Measurements from ENCODE around the gene SLC12A8. TPM values are rescaled to one million over a fixed set of nuclear protein-coding genes. Genes with fewer than 3 reads are reported as not detected.

Gene SLC12A8
- total and polyA plus RNA-seq, 10 of the 15 experiments (the other 5 are each of a cell fraction or from before 2014, with no cell fraction given): 2.5 to 71.6 (median 50.1) TPM

- no peak for TF ChIP-seq REST (IDR thresholded peaks at IDR 0.05; ENCODE audit: low read depth, low read length)
- no peak for TF ChIP-seq CEBPB (IDR thresholded peaks at IDR 0.05; ENCODE audit: borderline replicate concordance in 1 of 2, low read depth in 2 of 2, low read length in 2 of 2)
- no peak for TF ChIP-seq POLR2AphosphoS2 (IDR thresholded peaks at IDR 0.05; ENCODE audit: low read depth, low read length)
Measured at GRCh38 chr3:125037498-125038150, 174.9 kb downstream of the SLC12A8 start (continued).

GRCh38 chr3:125035217-125035616 is 177.3 kb downstream of the SLC12A8 start:
- Histone ChIP-seq H3K36me3 (ENCODE audit: control insufficient read depth in 2 of 2, insufficient read depth in 2 of 2, low read length in 1 of 2) (peaks cover 0 to 2% of the 10 kb centered on the region in 2 experiments; a peak in 2 of 4 replicates), H3K4me2 (ENCODE audit: control insufficient read depth, insufficient read depth) (no peak overlapping the region), H3K27me3 (replicated peaks in 1 of 2; ENCODE audit: control insufficient read depth in 2 of 2, insufficient read depth in 2 of 2, low read length in 1 of 2) (no peaks in the 10 kb centered on the region), H3K27ac (ENCODE audit: control insufficient read depth, insufficient read depth) (no peak overlapping the region), H3K79me2 (ENCODE audit: control insufficient read depth, insufficient read depth, low read length) (peaks cover 39% of the 10 kb centered on the region), H3K4me1 (ENCODE audit: control insufficient read depth, insufficient read depth, low read length) (peaks cover 11% of the 10 kb centered on the region), H3K9ac (ENCODE audit: control insufficient read depth, insufficient read depth, low read length) (no peak overlapping the region), H2AFZ (ENCODE audit: control insufficient read depth, low read depth, low read length) (no peak overlapping the region), H3K9me3 (replicated peaks; ENCODE audit: control insufficient read depth, insufficient read depth, low read length) (peaks cover 51% of the 10 kb centered on the region), H4K20me1 (ENCODE audit: control insufficient read depth, insufficient read depth) (no peaks in the 10 kb centered on the region), H3K4me3 (no peak overlapping the region)
- ChIA-PET RAD21 (ENCODE audit: unreplicated experiment) (interaction anchor here (1.6 kb wide), 1 partner anchor 102 kb away, joined by 4 read pairs; no protein-coding TSS in a partner anchor), SMC1A (ENCODE audit: uncharacterized antibody, unreplicated experiment) (interaction anchor here (0.9 to 1.6 kb wide), 6 partner anchors 17 to 354 kb away, joined by 3 to 5 read pairs (median 4); partner anchors contain the start of gene MUC13), CTCF (interaction anchor here (1.3 to 1.7 kb wide), 2 partner anchors 35 to 134 kb away, joined by 3 to 4 read pairs; no protein-coding TSS in a partner anchor), POLR2A (no interaction called here)
- FAIRE-seq: peak; percentile 49
- DNase-seq (ENCODE audit: low read depth, low spot score): peak; percentile 61
- peak; percentile 94 for ATAC-seq
- BruUV-seq (replicated peaks): no TSS peak
- intact Hi-C loops (cut with micrococcal nuclease; ENCODE audit: unreplicated experiment): no loop called here
- in situ Hi-C loops (cut with MboI): no loop called here
- WGBS (ENCODE audit: insufficient coverage, insufficient replicate concordance, low lambda C conversion rate, missing lambda C conversion rate): 17% methylated on average over 5 of the region's 5 CpGs
- 0 out of 2 replicates have a peak, but pooled peaks have one; percentile 47 for TF ChIP-seq TBL1XR1 (IDR thresholded peaks at IDR 0.05; ENCODE audit: low read depth, low read length)
- TF ChIP-seq CTCF (IDR thresholded peaks at IDR 0.05 in 2 of 3, conservative IDR thresholded peaks at IDR 0.05 in 1 of 3; ENCODE audit: control insufficient read depth in 2 of 3, extremely low read depth in 1 of 3, insufficient read depth in 1 of 3, low read depth in 3 of 3, low read length in 3 of 3): no peak
- peak; percentile 86; the same call in 1 of the 2 replicates for TF ChIP-seq RCOR1 (conservative IDR thresholded peaks at IDR 0.05; ENCODE audit: low read depth, low read length)
- peak; percentile 72 for TF ChIP-seq ZBED1 (IDR thresholded peaks at IDR 0.05; ENCODE audit: borderline replicate concordance)
- TF ChIP-seq SMC3 (IDR thresholded peaks at IDR 0.05; ENCODE audit: borderline replicate concordance, low read length): no peak; the same call in 1 of the 2 replicates
- peak; percentile 78; the same call in 1 of the 2 replicates for TF ChIP-seq MTA2 (IDR thresholded peaks at IDR 0.05; ENCODE audit: low read depth)
- TF ChIP-seq MYC (IDR thresholded peaks at IDR 0.05; ENCODE audit: insufficient read depth, insufficient read length, insufficient replicate concordance, low read length, severe bottlenecking): no peak
- no peak for TF ChIP-seq STAT3 (IDR thresholded peaks at IDR 0.05; ENCODE audit: low read depth, low read length)
- TF ChIP-seq MAX (IDR thresholded peaks at IDR 0.05; ENCODE audit: low read depth, low read length): no peak
